GM19438 (cell line): ENCODE results near the gene FAM241B.

Source experiments
- ATAC-seq: cut with Tn5 transposase; IDR thresholded peaks from one replicate; pipeline ENCODE4 v1.9.1; 2021; ENCODE audit warnings: low read depth; ENCODE audit not compliant: unreplicated experiment

FAM241B gene

DNA sequence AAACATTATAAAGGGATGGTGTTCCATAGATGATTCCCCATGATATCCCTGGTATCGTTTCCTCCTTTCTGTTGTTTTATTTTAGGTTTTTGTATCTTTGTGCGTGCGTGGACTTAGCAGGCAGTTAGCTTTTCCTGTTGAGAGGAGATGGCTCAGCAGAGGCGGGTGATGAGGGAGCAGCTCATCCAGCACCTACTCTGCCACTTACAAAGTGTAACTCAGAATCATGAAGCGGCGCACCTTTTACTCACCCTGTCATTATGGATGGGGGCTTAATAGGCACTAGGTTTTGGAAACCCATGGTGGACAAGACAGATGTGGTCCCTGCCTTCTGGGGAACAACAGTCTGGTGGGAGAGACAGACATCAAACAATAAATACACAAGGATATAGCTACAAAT, 17.1 kb downstream of the FAM241B start:
- ATAC-seq = no peak

DNA sequence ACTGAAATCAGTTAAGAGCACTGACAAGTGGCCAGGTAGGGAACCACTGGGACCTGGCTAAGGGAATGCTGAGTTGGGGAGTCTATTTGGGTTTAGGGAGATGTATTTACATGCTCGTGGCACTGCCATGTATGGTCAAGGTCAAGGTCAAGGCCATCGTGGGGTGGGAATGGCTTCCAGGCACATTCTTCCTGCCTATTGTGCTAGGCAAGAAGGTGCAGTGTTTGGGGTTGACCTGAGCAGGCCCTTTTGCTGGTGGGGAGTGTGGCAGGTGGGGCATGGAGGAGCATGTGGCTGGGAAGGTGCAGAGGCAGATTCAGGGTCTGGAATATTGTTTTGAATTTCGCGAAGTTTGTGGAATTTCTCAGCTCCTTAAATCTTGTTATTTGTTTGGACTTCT, 17.8 kb downstream of the FAM241B start:
- no peak for ATAC-seq

DNA sequence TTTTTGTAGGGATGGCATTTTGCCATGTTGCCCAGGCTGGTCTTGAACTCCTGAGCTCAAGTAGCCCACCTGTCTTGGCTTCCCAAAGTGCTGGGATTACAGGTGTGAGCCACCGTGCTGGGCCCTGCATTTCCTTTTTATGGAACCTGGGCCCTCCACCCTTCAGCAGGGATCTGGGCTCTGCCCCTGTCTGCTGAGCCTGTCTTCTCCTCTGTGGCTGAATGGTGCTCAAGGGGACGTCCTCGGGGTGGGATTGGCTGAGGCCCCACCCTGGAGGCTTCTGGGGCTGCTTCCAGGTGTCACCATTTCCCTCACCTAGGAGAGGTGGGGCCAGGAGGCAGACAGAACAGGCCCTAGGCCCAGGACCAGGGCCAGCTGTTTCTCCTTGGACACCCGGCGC, 18.4 kb downstream of the FAM241B start:
- no peak for ATAC-seq

DNA sequence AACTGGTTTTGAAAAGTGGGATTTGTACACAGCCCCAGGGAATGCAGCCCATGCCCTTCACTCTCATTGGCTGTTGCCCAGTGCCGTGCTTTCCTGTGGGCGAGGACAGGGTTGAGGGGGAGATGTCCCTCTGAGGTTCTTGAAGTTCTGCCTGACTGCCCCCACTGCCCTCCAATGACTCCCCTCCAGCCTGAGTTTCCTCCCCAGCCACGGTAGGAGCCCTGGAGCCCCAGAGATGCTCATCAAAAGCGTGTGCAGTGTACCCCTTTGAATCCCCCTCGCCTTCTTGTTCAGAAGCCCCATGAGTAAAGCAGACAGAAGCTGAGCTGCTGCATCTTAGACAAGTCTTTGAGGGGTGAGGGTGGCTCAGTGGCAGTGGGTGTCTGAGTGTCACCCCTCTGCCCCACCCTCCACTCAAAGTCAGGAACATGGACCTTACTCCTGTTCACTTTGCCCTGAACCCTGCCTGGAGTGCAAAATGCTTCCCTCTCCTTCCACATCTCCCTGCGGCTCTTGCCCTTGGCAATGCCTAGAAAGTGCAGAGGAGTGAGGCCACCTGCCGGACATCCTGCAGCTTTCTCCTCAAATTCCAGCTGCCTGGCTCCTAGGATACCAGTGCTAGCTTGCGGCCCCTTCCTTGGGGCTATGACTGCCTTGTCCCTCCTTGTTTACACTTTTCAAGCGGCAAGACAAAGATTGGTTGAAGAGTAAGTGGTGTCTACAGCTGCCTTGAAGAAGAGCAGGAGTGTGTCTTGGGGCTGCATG, 19.9 kb downstream of the FAM241B start:
- no peak for ATAC-seq

- ATAC-seq = no peak
Observed at GRCh38 chr10:69650589-69651261, 20.7 kb downstream of the FAM241B start.

DNA sequence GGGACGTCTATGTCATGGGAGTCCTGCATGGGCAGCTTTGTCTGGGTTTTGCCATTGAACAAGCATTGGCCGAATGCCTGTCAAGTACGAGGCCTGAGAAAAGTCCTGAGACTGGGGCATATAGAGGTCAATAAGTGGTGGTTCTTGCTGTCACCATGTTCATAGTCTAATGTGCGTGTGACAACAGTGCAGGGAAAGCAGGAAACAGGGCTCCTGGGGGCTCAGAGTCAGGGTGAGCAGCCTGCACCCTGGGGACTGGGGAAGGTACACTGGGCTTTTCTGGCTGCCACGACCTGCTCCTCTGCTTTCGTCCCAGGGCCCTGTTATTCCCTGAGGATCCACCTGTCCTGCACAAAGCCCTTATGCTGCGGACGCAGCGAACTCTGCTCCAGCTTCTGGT, 21.3 kb downstream of the FAM241B start:
- ATAC-seq = no peak

GRCh38 chr10:69652111-69652856, 22.2 kb downstream of the FAM241B start:
- ATAC-seq = no peak

DNA sequence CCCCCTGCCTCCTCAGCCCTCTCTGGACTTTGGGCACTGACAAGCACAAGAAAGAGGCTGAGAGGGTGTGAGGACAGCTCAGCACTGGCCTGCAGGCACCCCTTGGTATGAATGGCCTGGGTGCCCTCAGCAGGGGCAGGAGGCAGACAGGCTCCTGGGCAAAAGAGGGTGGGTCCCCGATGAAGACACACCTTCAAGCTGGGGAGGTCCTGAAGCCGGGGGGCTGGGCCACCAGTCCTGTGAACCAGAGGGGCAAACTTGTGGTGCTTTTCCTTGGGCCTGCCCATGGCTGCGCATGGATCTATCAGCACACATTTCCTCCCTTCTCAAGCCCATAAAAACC, 22.8 kb downstream of the FAM241B start:
- ATAC-seq = no peak

- no peak for ATAC-seq
Observed at GRCh38 chr10:69653561-69653960, 23.5 kb downstream of the FAM241B start.

- no peak for ATAC-seq
Observed at GRCh38 chr10:69655124-69655867, 25.2 kb downstream of the FAM241B start.

DNA sequence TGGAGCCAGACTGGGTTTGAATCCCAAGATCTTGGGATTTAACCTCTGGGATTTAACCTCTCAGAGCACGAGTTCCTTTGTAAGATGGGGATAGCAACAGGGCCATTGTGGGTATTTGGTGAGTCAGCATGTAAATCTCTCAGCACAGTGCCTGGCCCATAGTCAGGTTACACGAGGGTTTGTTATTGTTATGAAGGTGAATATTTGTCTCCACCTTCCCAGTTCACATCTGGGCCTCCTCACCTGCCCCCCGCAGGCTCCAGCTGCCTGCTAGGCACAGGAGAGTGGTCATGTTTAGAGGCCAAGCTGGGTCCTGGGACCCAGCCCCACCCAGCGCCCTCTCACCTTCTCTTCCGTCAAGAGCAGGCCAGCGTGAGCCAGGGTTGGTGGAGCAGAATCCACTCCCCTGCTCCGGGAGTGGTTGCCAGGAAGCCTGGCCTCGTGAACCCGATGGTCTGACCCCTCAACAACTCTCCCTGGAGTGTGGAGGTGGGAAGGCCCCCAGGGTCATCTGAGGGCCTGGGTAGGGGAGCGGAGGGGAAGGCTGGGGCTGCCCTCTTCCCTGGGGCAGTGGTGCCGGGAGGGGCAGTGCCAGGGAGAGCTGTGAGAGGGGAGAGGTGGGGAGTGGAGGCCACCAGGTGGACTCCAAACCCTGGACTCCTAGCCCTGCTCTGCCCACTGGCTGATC, 26.0 kb downstream of the FAM241B start:
- ATAC-seq = no peak

- no peak for ATAC-seq
Observed at GRCh38 chr10:69656742-69657269, 26.8 kb downstream of the FAM241B start.

DNA sequence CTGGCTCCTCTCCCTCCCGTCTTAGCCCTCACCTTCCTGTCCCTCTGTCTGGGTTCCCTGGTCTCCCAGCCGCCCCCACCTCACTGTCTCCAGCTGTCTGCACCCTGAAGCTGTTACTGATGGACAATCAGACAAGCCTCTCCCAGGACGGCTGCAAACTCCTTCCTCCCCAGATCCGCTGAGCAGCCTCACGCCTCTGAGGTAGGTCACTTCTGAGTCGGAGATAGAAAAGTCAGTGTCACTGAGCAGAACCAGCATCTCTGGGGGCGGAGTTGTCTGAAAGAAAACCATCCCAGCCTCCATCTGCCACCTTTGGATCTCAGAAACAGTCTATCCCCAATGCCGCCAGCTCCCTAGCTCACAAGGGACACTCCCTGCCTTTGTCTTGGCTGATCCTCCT, 27.4 kb downstream of the FAM241B start:
- no peak for ATAC-seq

DNA sequence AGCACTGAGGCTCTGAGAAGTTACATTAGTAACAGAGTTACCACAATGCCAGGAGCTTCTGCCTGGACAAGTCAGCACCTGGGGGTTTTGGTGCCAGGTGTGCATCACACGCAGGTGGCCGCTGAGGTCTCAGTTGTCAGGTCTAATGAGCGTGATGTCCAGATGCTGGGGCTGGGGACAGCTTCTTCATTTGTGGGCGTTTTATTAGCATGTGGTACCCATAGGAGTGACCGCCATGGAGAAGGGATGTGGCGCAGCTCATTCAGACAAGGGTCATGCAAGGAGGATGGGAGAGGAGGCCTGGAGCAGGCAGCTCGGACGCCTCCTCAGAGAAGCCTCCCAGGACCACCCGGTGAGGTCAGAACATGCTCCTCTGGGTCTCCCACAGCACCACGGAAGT, 27.8 kb downstream of the FAM241B start:
- no peak for ATAC-seq

- ATAC-seq = no peak
Observed at GRCh38 chr10:69659241-69660038, 29.4 kb downstream of the FAM241B start.

DNA sequence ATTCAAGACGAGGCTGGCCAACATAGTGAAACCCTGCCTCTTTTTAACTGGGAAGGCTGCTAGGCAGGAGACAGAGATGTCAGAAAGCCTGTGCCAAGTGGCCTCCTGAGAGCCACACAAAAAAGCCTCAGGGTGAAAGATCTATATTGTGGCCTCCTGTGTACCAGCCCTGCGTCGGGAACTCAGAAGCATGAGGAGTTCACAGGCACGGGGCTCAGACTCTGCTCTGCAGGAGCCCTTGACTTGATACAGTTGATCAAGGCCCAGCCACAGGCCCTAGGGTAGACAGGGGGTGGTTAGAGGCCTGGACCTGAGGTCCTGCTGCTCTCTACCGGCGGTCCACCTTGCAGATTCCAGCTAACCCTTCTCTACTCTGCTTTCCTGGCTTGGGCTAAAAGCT, 30.2 kb downstream of the FAM241B start:
- ATAC-seq = no peak

DNA sequence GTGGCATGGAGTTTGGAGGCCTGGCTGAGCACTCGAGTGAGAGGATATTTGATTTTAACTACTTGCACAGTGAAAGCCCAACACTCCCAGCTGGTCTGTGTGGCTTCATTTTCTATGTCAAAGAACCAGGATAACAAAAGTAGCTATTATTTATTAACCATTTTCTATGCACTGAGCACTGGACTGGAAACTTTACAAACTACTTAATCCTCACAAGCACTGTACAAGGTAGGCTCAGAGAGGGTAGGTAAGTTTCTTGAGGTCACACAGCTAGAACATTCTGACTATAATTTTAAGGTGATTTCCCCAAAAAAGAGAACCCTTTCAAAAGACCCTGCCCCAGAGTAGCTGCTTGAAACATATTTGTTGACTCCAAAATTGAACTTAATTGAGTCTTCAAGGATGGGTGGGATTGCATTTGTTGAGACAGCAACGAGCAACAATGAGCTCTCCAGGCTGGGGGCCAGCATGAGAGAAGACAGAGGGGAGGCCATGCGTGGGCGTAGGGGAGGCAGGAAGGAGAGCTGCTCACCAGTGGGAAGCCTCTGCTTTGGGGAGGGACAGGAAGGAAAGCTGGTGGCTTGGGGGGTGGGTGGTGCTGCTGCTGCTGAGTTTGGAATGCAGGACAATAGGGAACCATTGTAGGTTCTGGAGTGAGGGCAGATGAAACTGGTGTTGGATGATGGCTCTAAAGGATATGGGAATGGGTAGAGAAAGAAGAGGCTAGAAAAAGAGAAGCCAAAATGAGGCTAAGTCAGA, 31.5 kb downstream of the FAM241B start:
- ATAC-seq = no peak

DNA sequence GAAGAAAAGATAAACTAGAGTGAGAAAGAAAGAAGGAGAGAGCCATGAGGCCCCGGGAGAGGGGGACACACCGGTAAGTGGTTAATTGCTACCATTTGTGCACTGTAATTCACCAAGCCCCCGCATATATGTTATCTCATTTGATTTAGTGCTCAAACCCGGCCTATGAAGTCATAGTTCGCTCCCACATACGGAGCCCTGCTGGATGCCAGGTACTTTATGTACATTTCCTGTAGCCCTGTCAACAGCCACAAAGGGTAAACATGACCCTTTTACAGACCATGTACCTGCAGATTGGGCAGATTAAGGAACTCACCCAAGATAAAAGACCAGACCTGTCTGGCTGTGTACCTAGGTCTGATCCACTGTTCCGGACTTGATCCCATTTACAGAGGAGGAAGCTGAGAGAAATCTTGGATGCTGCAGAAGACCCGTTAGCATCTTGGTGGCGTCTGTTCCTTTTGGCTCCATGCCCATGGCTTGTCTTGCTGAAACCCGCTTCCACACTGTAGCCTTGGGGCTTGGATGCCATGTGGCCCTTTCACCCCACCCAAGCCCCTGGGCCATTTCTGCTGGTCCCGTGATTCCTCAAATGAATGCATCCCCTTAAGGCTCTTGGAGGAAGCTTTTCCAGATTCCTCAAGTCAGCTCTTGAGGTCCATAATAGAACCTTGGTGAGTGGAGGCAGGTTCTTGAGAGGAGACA, 32.3 kb downstream of the FAM241B start:
- no peak for ATAC-seq
